Stimulated activated naive CD8-positive, alpha-beta T cell treated with anti-CD3 and anti-CD28 coated beads, Interleukin-15, amount 100 ng/mL, for 72 hours (primary cell): ENCODE data around the gene TRMT11.
A peak's percentile ranks its signal among the peaks of the same experiment; 100 is the strongest.

Source experiments
- ATAC-seq: fragments of 150-1000 bp; cut with Tn5 transposase; 2 replicates; pipeline ENCODE4 v1.10.0; 2021; ENCODE audit warnings: mild to moderate bottlenecking, moderate library complexity
- DNase-seq, 2 donors: peaks; one replicate each; pipeline ENCODE4 v3.0.0; 2021 to 2022
- H3K27ac Mint-ChIP-seq, 2 donors: one replicate each; pipeline ENCODE4 v1.8.0; 2022; ENCODE audit warnings: mild to moderate bottlenecking in 2 of 2, mixed read lengths in 2 of 2, moderate library complexity in 2 of 2
- H3K27me3 Mint-ChIP-seq: one replicate; pipeline ENCODE4 v1.8.0; 2022; ENCODE audit warnings: mixed read lengths
- H3K4me1 Mint-ChIP-seq: one replicate; pipeline ENCODE4 v1.8.0; 2022; ENCODE audit warnings: mild to moderate bottlenecking, mixed read lengths
- H3K4me3 Mint-ChIP-seq, 2 donors: one replicate each; pipeline ENCODE4 v1.8.0; 2022; ENCODE audit warnings: mild to moderate bottlenecking in 2 of 2, mixed read lengths in 2 of 2, moderate library complexity in 1 of 2
- H3K9me3 Mint-ChIP-seq, 2 donors: one replicate each; pipeline ENCODE4 v1.8.0; 2022; ENCODE audit warnings: mixed read lengths in 2 of 2

The TRMT11 gene

GRCh38 chr6:126064748-126065401 is 78.5 kb downstream of the TRMT11 start:
- no peaks in the 10 kb centered on the region for H3K9me3 Mint-ChIP-seq
- H3K27me3 Mint-ChIP-seq, result no peaks in the 10 kb centered on the region
- H3K27ac Mint-ChIP-seq, result no peak overlapping the region
- DNase-seq (no peak), ATAC-seq (no peak)
- H3K4me1 Mint-ChIP-seq, result no peaks in the 10 kb centered on the region
- no peak overlapping the region for H3K4me3 Mint-ChIP-seq

GRCh38 chr6:126066053-126067048 is 80.0 kb downstream of the TRMT11 start:
- Mint-ChIP-seq H3K9me3 (no peaks in the 10 kb centered on the region), H3K4me3 (no peak overlapping the region), H3K27ac (no peak overlapping the region), H3K4me1 (no peaks in the 10 kb centered on the region), H3K27me3 (no peaks in the 10 kb centered on the region)
- ATAC-seq (no peak), DNase-seq (no peak)

GRCh38 chr6:126067073-126067472 is 80.7 kb downstream of the TRMT11 start:
- H3K4me1 Mint-ChIP-seq, result no peaks in the 10 kb centered on the region
- no peak overlapping the region for H3K27ac Mint-ChIP-seq
- no peak overlapping the region for H3K4me3 Mint-ChIP-seq
- ATAC-seq (no peak), DNase-seq (no peak)
- H3K27me3 Mint-ChIP-seq, result no peaks in the 10 kb centered on the region
- no peaks in the 10 kb centered on the region for H3K9me3 Mint-ChIP-seq

GRCh38 chr6:126069449-126069848 is 83.1 kb downstream of the TRMT11 start:
- H3K4me3 Mint-ChIP-seq, result no peak overlapping the region
- no peaks in the 10 kb centered on the region for H3K27me3 Mint-ChIP-seq
- no peaks in the 10 kb centered on the region for H3K9me3 Mint-ChIP-seq
- DNase-seq, result no peak
- H3K4me1 Mint-ChIP-seq, result no peaks in the 10 kb centered on the region
- H3K27ac Mint-ChIP-seq, result no peak overlapping the region
- no peak for ATAC-seq

- no peaks in the 10 kb centered on the region for H3K4me1 Mint-ChIP-seq
- no peaks in the 10 kb centered on the region for H3K9me3 Mint-ChIP-seq
- ATAC-seq (no peak), DNase-seq (no peak)
- no peak overlapping the region for H3K4me3 Mint-ChIP-seq
- H3K27me3 Mint-ChIP-seq, result no peaks in the 10 kb centered on the region
- peak overlapping the region in 1 of 2 donors; percentile 24 for H3K27ac Mint-ChIP-seq
These were observed 84.8 kb downstream of the TRMT11 start for GRCh38 chr6:126071000-126071647.

- Mint-ChIP-seq H3K9me3 (no peaks in the 10 kb centered on the region), H3K27ac (no peak overlapping the region), H3K4me3 (no peak overlapping the region), H3K27me3 (no peaks in the 10 kb centered on the region), H3K4me1 (no peaks in the 10 kb centered on the region)
- DNase-seq (no peak), ATAC-seq (no peak)
These were observed 85.8 kb downstream of the TRMT11 start for GRCh38 chr6:126072172-126072571.

GRCh38 chr6:126072834-126073233 is 86.5 kb downstream of the TRMT11 start:
- ATAC-seq (no peak), DNase-seq (no peak)
- Mint-ChIP-seq H3K4me3 (no peak overlapping the region), H3K4me1 (no peaks in the 10 kb centered on the region), H3K27ac (peak overlapping the region in 1 of 2 donors; percentile 7), H3K27me3 (no peaks in the 10 kb centered on the region), H3K9me3 (no peaks in the 10 kb centered on the region)

GRCh38 chr6:126075335-126076071 is 89.2 kb downstream of the TRMT11 start:
- ATAC-seq (no peak), DNase-seq (no peak)
- H3K4me3 Mint-ChIP-seq, result no peak overlapping the region
- H3K27me3 Mint-ChIP-seq, result no peaks in the 10 kb centered on the region
- no peaks in the 10 kb centered on the region for H3K9me3 Mint-ChIP-seq
- no peak overlapping the region for H3K27ac Mint-ChIP-seq
- no peaks in the 10 kb centered on the region for H3K4me1 Mint-ChIP-seq

- no peaks in the 10 kb centered on the region for H3K4me1 Mint-ChIP-seq
- H3K27me3 Mint-ChIP-seq, result no peaks in the 10 kb centered on the region
- ATAC-seq (no peak), DNase-seq (no peak)
- H3K27ac Mint-ChIP-seq, result no peak overlapping the region
- H3K4me3 Mint-ChIP-seq, result no peak overlapping the region
- H3K9me3 Mint-ChIP-seq, result no peaks in the 10 kb centered on the region
These were observed 90.8 kb downstream of the TRMT11 start for GRCh38 chr6:126076992-126077664.

- H3K27me3 Mint-ChIP-seq, result no peaks in the 10 kb centered on the region
- no peak for DNase-seq
- no peaks in the 10 kb centered on the region for H3K9me3 Mint-ChIP-seq
- no peak for ATAC-seq
- no peak overlapping the region for H3K27ac Mint-ChIP-seq
- H3K4me3 Mint-ChIP-seq, result no peak overlapping the region
- H3K4me1 Mint-ChIP-seq, result no peaks in the 10 kb centered on the region
These were observed 91.8 kb downstream of the TRMT11 start for GRCh38 chr6:126077810-126078776.

GRCh38 chr6:126083875-126084274 is 97.5 kb downstream of the TRMT11 start:
- no peaks in the 10 kb centered on the region for H3K9me3 Mint-ChIP-seq
- no peak overlapping the region for H3K4me3 Mint-ChIP-seq
- H3K27ac Mint-ChIP-seq, result no peak overlapping the region
- DNase-seq (no peak), ATAC-seq (no peak)
- H3K4me1 Mint-ChIP-seq, result peaks cover 10% of the 10 kb centered on the region
- no peaks in the 10 kb centered on the region for H3K27me3 Mint-ChIP-seq

GRCh38 chr6:126086560-126086959 is 100.2 kb downstream of the TRMT11 start:
- ATAC-seq, result no peak
- no peak for DNase-seq
- H3K4me3 Mint-ChIP-seq, result no peak overlapping the region
- H3K9me3 Mint-ChIP-seq, result no peaks in the 10 kb centered on the region
- peak overlapping the region in 1 of 2 donors; percentile 1 for H3K27ac Mint-ChIP-seq
- peaks cover 10% of the 10 kb centered on the region for H3K4me1 Mint-ChIP-seq
- no peaks in the 10 kb centered on the region for H3K27me3 Mint-ChIP-seq
